B cell (primary cell): ENCODE measurements around the gene FOXN1. TPM values are rescaled to one million over a fixed set of nuclear protein-coding genes. Genes with fewer than 3 reads are reported as not detected.

Source experiments
- ATAC-seq: fragments of 200-7000 bp; cut with Tn5 transposase; one replicate; pipeline ENCODE4 v1.10.0; 2021; ENCODE audit warnings: low read depth, mild to moderate bottlenecking, moderate number of reproducible peaks, moderate library complexity
- CTCF ChIA-PET: fragments of 350-600 bp; sonication (Branson Sonifier 250); formaldehyde crosslinking; loops from one replicate; lab custom pipeline; 2021; ENCODE audit warnings: antibody characterized with exemption, inconsistent platforms; lab: Charles Lee
- POLR2A ChIA-PET: fragments of 350-600 bp; sonication (Branson Sonifier 250); formaldehyde crosslinking; loops from one replicate; lab custom pipeline; 2021; ENCODE audit warnings: antibody characterized with exemption; lab: Charles Lee
- DNase-seq: peaks from one replicate; pipeline ENCODE4 v3.0.0; 2013
- H2AFZ ChIP-seq: 2 replicates; pipeline ENCODE4 v1.6.1; 2012; ENCODE audit warnings: mild to moderate bottlenecking, low read depth, low read length; ENCODE audit not compliant: insufficient read depth, poor library complexity, severe bottlenecking
- H3K27ac ChIP-seq, 2 donors: 1 replicate in 1 of 2; 2 replicates in 1 of 2; pipeline ENCODE4 v1.5.1; 2012 to 2013; ENCODE audit warnings: low read length in 2 of 2, mild to moderate bottlenecking in 2 of 2, moderate library complexity in 1 of 2
- H3K27me3 ChIP-seq, 4 experiments: fragments of 200-600 bp in 1 of 4; sonication (generic) in 1 of 4; replicated peaks in 1 of 4; 1 replicate in 2 of 4; 2 replicates in 2 of 4; pipeline versions ENCODE4 v1.6.1 to v1.7.0; 2013 to 2016; ENCODE audit warnings: low read length in 3 of 4, mild to moderate bottlenecking in 2 of 4, mixed read lengths in 1 of 4, moderate library complexity in 1 of 4; ENCODE audit not compliant: insufficient read depth in 4 of 4, control insufficient read depth in 3 of 4; ENCODE audit errors: control extremely low read depth in 1 of 4
- H3K36me3 ChIP-seq, 2 experiments: replicated peaks in 1 of 2; 1 replicate in 1 of 2; 2 replicates in 1 of 2; pipeline versions ENCODE4 v1.6.1 to v1.7.1; 2013; ENCODE audit warnings: low read length in 1 of 2; ENCODE audit not compliant: insufficient read depth in 2 of 2, control insufficient read depth in 1 of 2; ENCODE audit errors: control extremely low read depth in 1 of 2, extremely low read depth in 1 of 2
- H3K4me1 ChIP-seq, 2 donors: fragments of 200-600 bp in 1 of 2; sonication (generic) in 1 of 2; 1 replicate in 1 of 2; 2 replicates in 1 of 2; pipeline versions ENCODE4 v1.5.1 to v1.6.1; 2013 to 2017; ENCODE audit warnings: low read length in 2 of 2; ENCODE audit not compliant: control insufficient read depth in 2 of 2, insufficient read depth in 2 of 2
- H3K4me2 ChIP-seq: replicated peaks from 2 replicates; pipeline ENCODE3; 2012; ENCODE audit warnings: mild to moderate bottlenecking, low read depth, low read length; ENCODE audit not compliant: poor library complexity, severe bottlenecking
- H3K4me3 ChIP-seq, 5 experiments: fragments of 200-600 bp in 1 of 5; sonication (generic) in 1 of 5; 1 replicate in 3 of 5; 2 replicates in 2 of 5; pipeline versions ENCODE4 v1.5.1 to v1.7.0; 2011 to 2016; ENCODE audit warnings: low read length in 4 of 5, mild to moderate bottlenecking in 4 of 5, low read depth in 2 of 5, control low read depth in 1 of 5, moderate library complexity in 1 of 5; ENCODE audit not compliant: insufficient read depth in 1 of 5; ENCODE audit errors: control extremely low read depth in 1 of 5, extremely low read depth in 1 of 5
- H3K79me2 ChIP-seq: fragments of 200-600 bp; sonication (generic); one replicate; pipeline ENCODE4 v1.6.0; 2016; ENCODE audit warnings: low read length; ENCODE audit not compliant: control insufficient read depth, insufficient read depth
- H3K9ac ChIP-seq: fragments of 200-600 bp; sonication (generic); 2 replicates; pipeline ENCODE4 v1.6.1; 2017; ENCODE audit warnings: mild to moderate bottlenecking, low read length, moderate library complexity
- H3K9me3 ChIP-seq, 3 donors: one replicate each; pipeline versions ENCODE4 v1.6.1 to v1.7.1; 2013; ENCODE audit warnings: low read length in 2 of 3; ENCODE audit not compliant: control insufficient read depth in 2 of 3, insufficient read depth in 1 of 3; ENCODE audit errors: control extremely low read depth in 1 of 3
- H4K20me1 ChIP-seq: 2 replicates; pipeline ENCODE4 v1.6.0; 2012; ENCODE audit warnings: mild to moderate bottlenecking, low read length; ENCODE audit not compliant: insufficient read depth, control insufficient read depth, poor library complexity, severe bottlenecking
- H3K27ac Mint-ChIP-seq: one replicate; pipeline ENCODE4 v1.8.0; 2021; ENCODE audit warnings: mixed read lengths
- H3K27me3 Mint-ChIP-seq: one replicate; pipeline ENCODE4 v1.8.0; 2021; ENCODE audit warnings: mixed read lengths
- H3K4me1 Mint-ChIP-seq: one replicate; pipeline ENCODE4 v1.8.0; 2021; ENCODE audit warnings: mixed read lengths
- H3K4me3 Mint-ChIP-seq: one replicate; pipeline ENCODE4 v1.8.0; 2021; ENCODE audit warnings: mixed read lengths
- H3K9me3 Mint-ChIP-seq: one replicate; pipeline ENCODE4 v1.8.0; 2022; ENCODE audit warnings: mixed read lengths; ENCODE audit not compliant: insufficient read depth
- EZH2 ChIP-seq: IDR thresholded peaks from 2 replicates; pipeline ENCODE4 v1.6.1; 2012; ENCODE audit warnings: borderline replicate concordance, low read depth, mild to moderate bottlenecking, moderate library complexity, low read length; ENCODE audit not compliant: insufficient read depth, poor library complexity, severe bottlenecking
- WGBS: methylation state at CpG from one replicate; pipeline ENCODE4 v1.1.5; 2013; ENCODE audit warnings: missing lambda C conversion rate; ENCODE audit not compliant: insufficient coverage; 5-methylcytosine and 5-hydroxymethylcytosine counted together
- intact Hi-C: fragments of 100-400 bp; cut with micrococcal nuclease; formaldehyde crosslinking; loops from one replicate; pipeline ENCODE4 v1.10.0; 2022
- polyA plus RNA-seq: library from polyadenylated mRNA; depleted of rRNA; stranded (reverse); fragments of >200 nt; gene quantifications from 2 replicates; pipeline ENCODE4 v1.2.3, GENCODE V29; 2012
- total RNA-seq, 2 donors: library from RNA; stranded (reverse); fragments of 120-200 nt in 1 of 2; gene quantifications; 1 replicate in 1 of 2; 2 replicates in 1 of 2; pipeline versions ENCODE4 v1.2.3 to v1.2.4, GENCODE V29; 2013 to 2022
- TF ChIP-seq, protein P1 (sequence below): fragments of 200-600 bp; IDR thresholded peaks from one replicate; pipeline ENCODE4 v1.8.0; 2022; ENCODE audit warnings: antibody characterized with exemption, mild to moderate bottlenecking

FOXN1 gene
- total and polyA plus RNA-seq, 2 donors (not counting 1 experiment from before 2014, with no cell fraction given), result not detected

DNA sequence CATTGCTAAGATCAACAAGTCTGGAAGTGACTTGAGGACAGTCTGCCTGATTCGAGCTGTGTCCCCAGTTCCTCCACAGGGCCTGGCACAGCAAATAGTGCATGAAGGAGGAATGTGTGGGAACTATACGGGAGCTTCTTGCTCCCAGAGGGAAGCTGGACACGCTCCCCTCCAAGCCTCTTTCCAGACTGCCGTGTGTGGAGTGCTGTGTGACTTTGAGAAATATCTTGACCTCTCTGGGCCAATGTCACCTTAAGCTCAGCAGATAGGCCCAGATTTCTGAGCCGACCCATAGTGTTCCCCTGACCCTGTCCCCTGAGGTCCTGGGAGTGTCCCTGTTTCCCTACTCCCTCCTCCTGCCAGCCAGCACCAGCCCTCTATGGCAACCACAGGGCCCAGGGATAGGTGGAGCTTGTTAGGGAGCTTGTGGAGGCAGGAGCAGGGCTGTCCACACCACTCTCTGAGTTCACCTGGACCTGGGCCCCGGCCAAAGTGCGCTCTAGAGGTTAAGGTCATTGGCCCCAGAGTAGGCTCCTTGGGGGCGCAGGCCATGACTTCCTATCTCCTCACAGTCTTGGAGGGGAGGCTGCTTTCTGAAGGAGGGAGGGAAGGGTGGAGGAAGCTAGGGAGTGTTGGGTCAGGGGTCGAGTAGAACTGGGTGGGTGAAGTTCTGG lies 6.3 kb upstream of the FOXN1 start:
- TF ChIP-seq EZH2, result no peak
- TF ChIP-seq, protein P1, sequence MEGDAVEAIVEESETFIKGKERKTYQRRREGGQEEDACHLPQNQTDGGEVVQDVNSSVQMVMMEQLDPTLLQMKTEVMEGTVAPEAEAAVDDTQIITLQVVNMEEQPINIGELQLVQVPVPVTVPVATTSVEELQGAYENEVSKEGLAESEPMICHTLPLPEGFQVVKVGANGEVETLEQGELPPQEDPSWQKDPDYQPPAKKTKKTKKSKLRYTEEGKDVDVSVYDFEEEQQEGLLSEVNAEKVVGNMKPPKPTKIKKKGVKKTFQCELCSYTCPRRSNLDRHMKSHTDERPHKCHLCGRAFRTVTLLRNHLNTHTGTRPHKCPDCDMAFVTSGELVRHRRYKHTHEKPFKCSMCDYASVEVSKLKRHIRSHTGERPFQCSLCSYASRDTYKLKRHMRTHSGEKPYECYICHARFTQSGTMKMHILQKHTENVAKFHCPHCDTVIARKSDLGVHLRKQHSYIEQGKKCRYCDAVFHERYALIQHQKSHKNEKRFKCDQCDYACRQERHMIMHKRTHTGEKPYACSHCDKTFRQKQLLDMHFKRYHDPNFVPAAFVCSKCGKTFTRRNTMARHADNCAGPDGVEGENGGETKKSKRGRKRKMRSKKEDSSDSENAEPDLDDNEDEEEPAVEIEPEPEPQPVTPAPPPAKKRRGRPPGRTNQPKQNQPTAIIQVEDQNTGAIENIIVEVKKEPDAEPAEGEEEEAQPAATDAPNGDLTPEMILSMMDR, result no peak
- no peaks in the 10 kb centered on the region for H3K27me3 Mint-ChIP-seq
- POLR2A ChIA-PET, result no interaction called here
- Histone ChIP-seq H3K36me3 (no peaks in the 10 kb centered on the region), H3K27me3 (no peaks in the 10 kb centered on the region), H3K9ac (no peak overlapping the region), H3K9me3 (no peaks in the 10 kb centered on the region), H3K4me3 (no peak overlapping the region), H3K4me1 (peaks cover 8 to 12% of the 10 kb centered on the region in 2 donors), H4K20me1 (no peaks in the 10 kb centered on the region), H3K4me2 (no peak overlapping the region), H3K79me2 (no peaks in the 10 kb centered on the region), H3K27ac (no peak overlapping the region), H2AFZ (no peak overlapping the region)
- ATAC-seq (no peak), DNase-seq (no peak)
- intact Hi-C loops, result no loop called here
- peak overlapping the region; percentile 54 for H3K27ac Mint-ChIP-seq
- CTCF ChIA-PET, result interaction anchor here (0.8 to 15.2 kb wide), 3 partner anchors 9 to 116 kb away, joined by 3 to 220 read pairs (median 8); partner anchors contain the start of gene RSKR
- no peaks in the 10 kb centered on the region for H3K9me3 Mint-ChIP-seq
- peaks cover 15% of the 10 kb centered on the region for H3K4me1 Mint-ChIP-seq
- no peak overlapping the region for H3K4me3 Mint-ChIP-seq
- WGBS, result 93% methylated on average over 6 of the region's 9 CpGs

DNA sequence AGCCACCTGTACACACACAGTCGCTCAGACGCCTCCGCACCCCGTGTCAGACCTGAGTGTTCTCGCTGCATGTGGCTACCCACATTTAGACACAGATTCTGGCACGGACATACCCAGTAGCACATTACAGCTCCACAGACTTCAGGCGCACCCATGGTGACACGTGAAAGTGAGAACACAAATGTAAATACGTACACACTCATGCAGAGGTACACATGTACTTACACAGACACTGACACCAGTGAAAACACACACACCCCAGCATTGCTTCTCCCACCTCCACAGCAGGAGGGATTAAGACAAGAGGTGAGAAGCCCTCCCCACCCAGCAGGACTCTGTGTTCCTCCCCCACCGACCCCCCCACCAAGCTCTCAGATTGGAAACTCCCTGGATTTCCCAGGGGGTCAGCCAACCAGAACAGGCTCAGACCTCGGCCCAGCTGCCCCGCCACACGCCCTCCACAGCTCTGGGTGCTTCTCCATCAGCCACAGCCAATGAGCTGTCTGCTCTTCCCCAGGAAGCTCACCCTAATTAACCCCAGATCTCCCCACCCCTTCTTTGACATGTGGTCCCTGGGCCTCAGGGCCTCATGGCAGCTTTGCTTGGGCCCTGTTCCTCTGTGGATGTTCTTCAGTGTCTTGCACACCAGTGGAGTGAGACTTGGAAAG lies 5.3 kb upstream of the FOXN1 start:
- intact Hi-C loops, result no loop called here
- no peaks in the 10 kb centered on the region for H3K27me3 Mint-ChIP-seq
- no peaks in the 10 kb centered on the region for H3K36me3 ChIP-seq
- POLR2A ChIA-PET, result interaction anchor here (0.6 to 0.7 kb wide), 3 partner anchors 43 to 71 kb away, joined by 4 to 6 read pairs (median 5); no protein-coding TSS in a partner anchor
- peak; percentile 61 for DNase-seq
- H3K9me3 ChIP-seq, result no peaks in the 10 kb centered on the region
- H2AFZ ChIP-seq, result peak overlapping the region; percentile 38
- H3K4me2 ChIP-seq, result no peak overlapping the region
- H3K27me3 ChIP-seq, result no peaks in the 10 kb centered on the region
- no peaks in the 10 kb centered on the region for H4K20me1 ChIP-seq
- H3K27ac Mint-ChIP-seq, result peak overlapping the region; percentile 54
- H3K79me2 ChIP-seq, result no peaks in the 10 kb centered on the region
- no peak overlapping the region for H3K9ac ChIP-seq
- peaks cover 8 to 10% of the 10 kb centered on the region in 2 donors for H3K4me1 ChIP-seq
- TF ChIP-seq, protein P1, result no peak
- no peak for TF ChIP-seq EZH2
- no peak overlapping the region for H3K4me3 ChIP-seq
- peak; percentile 68 for ATAC-seq
- no peaks in the 10 kb centered on the region for H3K9me3 Mint-ChIP-seq
- CTCF ChIA-PET, result interaction anchor here (0.6 to 15.2 kb wide), 3 partner anchors 48 to 115 kb away, joined by 3 to 220 read pairs (median 8); partner anchors contain the start of gene RSKR
- H3K4me3 Mint-ChIP-seq, result peak overlapping the region; percentile 4
- 54% methylated on average over 13 of the region's 13 CpGs for WGBS
- H3K4me1 Mint-ChIP-seq, result peaks cover 14% of the 10 kb centered on the region
- H3K27ac ChIP-seq, result no peak overlapping the region
